CD4-positive, alpha-beta T cell treated with Interleukin-15 for 1 hour (primary cell): ENCODE measurements around the gene ARL13B.
A peak's percentile ranks its signal among the peaks of the same experiment; 100 is the strongest.
"Not testable (repeated sequence)": the region's sequence is repeated elsewhere in the genome, so short reads cannot be mapped to it uniquely, and the experiment has no call there.

Experiments
- DNase-seq: peaks from one replicate; pipeline ENCODE4 v3.0.0-alpha.2; 2020

ARL13B gene

DNA sequence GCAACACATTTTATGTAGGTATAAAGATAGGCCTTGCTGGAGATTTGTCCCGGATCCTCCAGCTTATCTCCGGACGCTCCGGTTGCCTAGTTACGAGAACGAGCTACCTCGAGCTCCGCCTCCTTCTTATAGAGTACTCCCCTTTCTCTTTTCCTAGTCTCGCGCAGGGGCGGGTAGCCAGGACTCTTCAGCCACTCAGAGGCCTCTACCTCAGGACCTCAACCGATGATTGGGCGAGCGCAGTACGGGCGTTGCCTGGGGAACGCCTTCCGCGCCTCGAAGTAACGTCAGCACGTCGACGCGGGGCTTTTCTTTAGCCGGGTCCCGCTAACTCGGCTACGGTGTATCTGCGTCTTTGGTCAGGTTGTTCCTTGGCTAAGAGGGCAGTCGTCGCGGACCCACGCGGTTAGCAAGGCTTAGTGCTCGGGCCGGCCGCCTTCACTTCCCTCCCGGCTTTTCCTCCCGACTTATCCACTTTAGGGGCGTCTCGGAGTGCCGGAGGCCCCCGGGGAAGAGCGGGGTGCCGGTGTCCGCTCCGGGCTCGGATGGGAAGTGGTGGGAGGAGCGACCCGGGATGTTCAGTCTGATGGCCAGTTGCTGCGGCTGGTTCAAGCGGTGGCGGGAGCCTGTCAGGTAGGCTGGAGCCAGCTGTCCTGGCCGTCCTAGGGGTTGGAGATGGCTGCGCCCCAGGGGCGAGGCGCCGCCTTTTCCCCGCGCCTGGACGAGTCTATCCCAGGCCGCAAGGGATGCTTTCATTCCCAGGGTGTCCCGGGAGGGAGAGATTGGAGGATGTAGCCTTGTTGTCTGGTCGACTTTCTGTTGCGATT lies at the start of gene ARL13B:
ARL13B (plus strand) TSS at position 306 of the 827 bp plus-strand sequence; CDS start at position 575, 269 bp downstream.
- peak; percentile 96 for DNase-seq

- DNase-seq, result no peak
Measured at GRCh38 chr3:93931597-93932229, 48.2 kb upstream of the ARL13B start.

DNA sequence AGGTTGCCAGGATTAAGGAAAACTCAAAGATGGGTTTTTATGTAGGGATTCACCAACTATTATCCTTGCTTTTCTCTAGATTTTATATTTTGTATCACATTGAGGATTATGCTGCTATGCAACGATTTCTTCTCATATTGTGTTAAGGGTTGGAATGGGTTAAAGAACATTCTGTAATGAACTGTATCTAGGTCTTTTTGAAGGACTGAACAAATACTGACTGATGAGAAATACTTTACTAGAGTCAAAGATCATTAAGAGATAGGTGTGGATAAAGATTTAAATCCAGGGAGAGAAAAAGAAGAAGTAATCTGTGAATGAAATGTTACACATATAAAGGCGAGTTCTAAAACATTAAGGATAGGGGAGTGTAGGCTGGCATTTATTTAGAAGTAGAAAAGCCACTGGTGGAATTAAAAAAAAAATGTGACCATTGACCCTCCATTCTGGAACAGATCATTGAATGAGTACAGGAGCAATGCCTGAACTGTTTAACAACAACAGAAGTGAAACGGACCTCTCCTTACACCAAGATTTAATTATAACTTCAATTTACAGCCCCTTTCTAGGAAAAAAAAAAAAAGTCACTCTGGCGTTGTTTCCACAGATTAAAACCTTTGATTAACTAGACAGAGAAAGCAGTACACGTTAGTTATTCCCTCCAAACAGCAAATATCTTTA lies 45.4 kb upstream of the ARL13B start:
- DNase-seq, result no peak

DNA sequence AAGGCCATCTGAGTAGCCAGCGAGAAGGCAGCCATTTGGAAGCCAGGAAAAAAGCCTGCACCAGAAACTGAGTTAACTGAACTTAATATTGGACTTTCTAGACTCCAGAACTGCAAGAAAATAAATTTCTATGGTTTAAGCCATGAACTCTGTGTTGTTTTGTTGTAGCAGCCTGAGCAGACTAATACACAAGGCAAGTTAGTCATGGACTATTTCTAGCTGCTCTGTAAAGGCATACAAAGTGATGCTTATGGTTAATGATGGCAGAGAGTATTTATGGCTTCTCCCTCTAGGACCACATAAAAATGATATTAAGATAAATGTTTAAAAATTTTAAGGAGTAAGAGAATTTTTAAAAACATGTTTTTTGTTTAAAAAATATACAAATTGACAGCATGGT lies 43.4 kb upstream of the ARL13B start:
- no peak for DNase-seq

GRCh38 chr3:93937485-93937884 lies 42.5 kb upstream of the ARL13B start:
- DNase-seq, result not testable (repeated sequence)

DNA sequence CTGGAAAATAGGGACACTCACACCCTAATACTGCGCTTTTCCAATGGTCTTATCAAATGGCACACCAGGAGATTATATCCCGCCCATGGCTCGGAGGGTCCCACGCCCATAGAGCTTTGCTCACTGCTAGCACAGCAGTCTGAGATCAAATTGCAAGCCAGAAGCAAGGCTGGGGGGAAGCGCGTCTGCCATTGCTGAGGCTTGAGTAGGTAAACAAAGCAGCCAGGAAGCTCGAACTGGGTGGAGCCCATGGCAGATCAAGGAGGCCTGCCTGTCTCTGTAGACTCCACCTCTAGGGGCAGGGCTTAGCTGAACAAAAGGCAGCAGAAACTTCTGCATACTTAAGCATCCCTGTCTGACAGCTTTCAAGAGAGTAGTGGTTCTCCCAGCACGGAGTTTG lies 30.0 kb upstream of the ARL13B start:
- not testable (repeated sequence) for DNase-seq

DNA sequence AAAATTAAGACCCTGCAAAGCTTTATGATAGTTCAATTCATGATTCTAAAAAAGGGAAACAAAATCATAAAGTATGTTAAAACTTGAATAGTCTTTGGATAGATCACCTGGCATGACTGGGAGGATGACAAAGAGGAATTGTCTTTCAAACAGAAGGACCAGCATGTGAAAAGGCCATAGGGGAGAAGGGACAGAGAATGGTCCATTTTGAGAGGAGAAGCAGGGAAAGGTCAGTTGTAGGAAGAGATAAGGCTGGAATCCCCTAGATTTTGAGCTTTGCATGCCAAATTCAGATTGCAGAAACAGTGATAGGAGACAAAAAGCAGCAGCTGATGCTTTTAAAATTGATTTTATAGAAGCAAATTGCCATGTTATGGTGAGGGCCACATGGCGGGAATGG lies 18.9 kb upstream of the ARL13B start:
- DNase-seq, result no peak

DNA sequence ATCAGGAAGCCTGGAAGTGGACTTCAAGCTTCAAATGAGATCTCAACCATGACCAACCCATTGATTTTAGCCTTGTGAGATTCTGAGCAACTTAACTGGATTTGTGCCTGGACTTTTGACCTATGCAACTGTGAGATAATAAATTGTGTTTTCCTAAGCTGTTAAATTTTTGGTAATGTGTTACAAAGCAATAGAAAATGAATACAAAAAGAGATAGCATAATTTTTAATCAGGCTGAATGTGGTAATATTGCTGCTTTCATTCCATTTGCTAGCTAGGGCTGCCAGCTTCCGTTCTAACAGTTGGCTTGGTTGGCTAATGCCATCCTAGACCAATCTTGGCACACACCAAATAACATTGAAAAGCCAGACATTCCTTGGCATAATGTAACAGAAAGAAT lies 18.5 kb upstream of the ARL13B start:
- DNase-seq, result no peak

DNA sequence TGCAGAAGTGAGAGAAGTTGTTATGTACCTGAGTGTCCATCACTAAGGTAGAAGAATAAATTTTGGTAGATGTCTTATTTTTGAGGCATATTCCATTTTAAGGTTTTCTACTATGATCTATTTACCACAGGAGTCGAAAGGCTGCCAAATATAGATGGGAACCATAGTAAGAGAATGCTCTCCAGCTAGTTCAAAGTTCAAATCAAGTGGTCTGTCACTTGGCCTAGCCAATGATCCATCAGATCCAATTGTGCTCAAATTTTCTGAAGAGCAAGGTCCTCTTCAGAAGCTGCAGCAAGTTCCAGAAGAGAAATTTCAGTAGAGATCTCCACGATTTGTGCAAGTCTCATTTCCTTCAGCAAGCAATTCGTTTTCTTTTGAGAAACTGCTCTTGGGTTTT lies 17.2 kb upstream of the ARL13B start:
- no peak for DNase-seq

GRCh38 chr3:93965106-93965505 lies 14.8 kb upstream of the ARL13B start:
- not testable (repeated sequence) for DNase-seq

DNA sequence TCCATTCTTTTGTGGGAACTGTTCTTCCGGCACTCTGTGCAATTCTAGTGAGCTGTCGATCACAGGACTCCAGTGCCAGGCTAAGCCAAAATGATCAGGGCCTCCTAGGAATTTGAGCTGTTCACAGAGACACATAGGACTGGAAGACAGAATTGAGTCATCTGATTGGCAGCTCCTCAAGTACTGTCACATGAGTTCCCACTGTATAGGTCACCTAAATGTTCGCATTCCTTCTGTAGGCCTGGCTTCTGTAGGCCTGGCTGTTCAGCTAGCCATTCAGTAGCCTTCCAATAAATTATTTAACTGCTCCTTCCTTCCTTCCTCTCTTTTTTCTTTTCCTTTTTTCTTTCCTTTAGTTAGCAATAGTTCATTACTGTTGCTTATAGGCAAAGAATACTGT lies 10.5 kb upstream of the ARL13B start:
- no peak for DNase-seq

GRCh38 chr3:93969997-93970396 lies 10.0 kb upstream of the ARL13B start:
- DNase-seq, result no peak

- DNase-seq, result peak; percentile 49
Measured at GRCh38 chr3:93973131-93974126, 6.5 kb upstream of the ARL13B start, which contains the start of gene PROS1. PROS1 (minus strand) TSS chr3:93973896; CDS start chr3:93973749, 147 bp downstream.

DNA sequence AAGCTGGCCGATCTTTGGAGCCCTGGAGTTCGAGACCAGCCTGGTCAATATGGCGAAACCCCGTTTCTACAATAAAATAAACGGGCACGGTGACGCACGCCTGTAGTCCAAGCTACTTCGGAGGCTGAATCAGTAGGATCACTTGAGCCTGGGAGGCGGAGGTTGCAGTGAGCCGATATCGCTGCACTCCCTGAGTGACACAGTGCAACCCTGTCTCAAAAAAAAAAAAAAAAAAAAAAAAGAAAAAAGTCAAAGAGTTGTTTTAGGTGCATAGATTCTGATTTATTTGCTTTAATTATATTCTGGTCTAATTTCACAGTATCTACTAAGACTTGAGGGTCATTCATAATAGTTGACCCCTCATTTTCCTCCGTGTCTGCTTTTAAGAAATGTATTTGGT lies 1.7 kb downstream of the ARL13B start:
- DNase-seq, result no peak

DNA sequence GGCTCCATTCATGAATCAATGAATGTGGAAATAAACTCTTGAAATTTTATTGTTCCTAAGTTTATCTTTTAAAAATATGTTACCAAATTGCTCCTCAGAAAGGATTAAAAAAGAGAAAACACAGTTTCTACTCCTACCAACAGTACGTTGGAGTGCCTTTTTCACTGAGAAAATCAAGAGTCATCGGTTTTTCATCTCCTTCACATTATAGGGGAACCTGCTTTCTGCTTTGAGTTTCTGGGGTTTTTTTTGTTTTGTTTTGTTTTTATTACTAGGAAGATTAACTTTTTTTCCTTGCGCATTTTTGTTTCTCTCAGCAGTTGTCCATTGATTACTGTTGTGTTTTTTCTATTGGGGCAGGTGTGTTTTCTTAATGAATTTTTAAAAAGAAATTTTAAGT lies 3.5 kb downstream of the ARL13B start:
- DNase-seq, result no peak

DNA sequence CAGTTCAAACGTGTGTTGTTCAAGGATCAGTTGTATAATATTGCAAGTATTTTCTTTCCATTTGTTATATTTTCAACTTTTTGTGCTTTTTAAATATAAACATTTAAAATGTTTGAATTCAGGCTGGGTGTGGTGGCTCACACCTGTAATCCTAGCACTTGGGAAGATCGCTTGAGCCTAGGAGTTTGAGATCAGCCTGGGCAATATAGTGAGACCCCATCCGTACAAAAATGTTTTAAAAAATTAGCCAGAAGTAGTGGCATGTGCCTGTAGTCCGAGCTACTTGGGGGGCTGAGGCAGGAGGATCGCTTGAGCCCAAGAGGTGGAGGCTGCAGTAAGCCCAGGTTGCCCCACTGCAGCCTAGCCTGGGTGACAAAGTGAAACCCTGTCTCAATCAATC lies 4.7 kb downstream of the ARL13B start:
- DNase-seq, result no peak

GRCh38 chr3:93988283-93988682 lies 8.3 kb downstream of the ARL13B start:
- no peak for DNase-seq

- DNase-seq, result no peak
Measured at GRCh38 chr3:93988764-93989163, 8.8 kb downstream of the ARL13B start.

- no peak for DNase-seq
Measured at GRCh38 chr3:93989241-93989640, 9.3 kb downstream of the ARL13B start.

- DNase-seq, result no peak
Measured at GRCh38 chr3:93991631-93992030, 11.7 kb downstream of the ARL13B start.

DNA sequence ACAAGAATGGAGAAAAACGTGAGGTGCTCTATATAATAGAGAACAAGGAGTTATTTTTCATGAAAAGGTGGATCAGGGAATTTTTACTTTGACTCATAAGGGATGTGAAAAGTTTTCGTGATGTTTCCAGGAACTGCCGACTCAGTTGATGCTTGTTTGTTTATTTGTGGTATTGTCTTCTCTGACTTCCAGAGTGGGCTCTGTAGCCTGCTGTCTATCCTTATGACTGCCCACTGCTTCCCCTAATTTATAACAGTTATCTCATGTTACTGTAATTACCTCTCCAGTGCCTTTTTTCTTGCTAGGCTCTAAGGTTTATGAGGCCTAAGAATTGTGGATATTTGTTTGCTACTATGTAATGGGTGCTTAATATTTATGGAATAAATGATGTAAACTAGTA lies 12.3 kb downstream of the ARL13B start:
- DNase-seq, result no peak

- no peak for DNase-seq
Measured at GRCh38 chr3:93994056-93994455, 14.1 kb downstream of the ARL13B start.

DNA sequence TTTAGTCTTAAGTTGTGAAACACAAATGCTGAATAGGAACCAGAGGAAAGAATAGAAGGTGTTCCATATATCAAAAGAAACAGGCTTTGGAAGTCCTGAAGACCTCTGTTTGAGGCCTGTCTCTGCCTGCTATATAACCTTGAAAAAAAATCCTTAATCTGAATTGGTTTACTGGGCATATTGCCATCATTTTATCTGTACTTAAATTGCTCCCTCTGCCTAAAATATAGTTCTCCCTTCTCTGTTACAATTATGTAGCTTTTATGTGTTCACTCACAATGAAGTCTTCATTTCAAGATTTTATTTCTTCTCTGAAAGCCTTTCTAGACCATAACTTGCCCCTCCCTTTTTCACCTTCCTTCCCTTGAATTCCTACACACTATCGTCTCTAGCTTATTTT lies 21.2 kb downstream of the ARL13B start:
- no peak for DNase-seq
